Ishikawa (cell line): ENCODE measurements around the gene MAP4K5.

Source experiments
- CEBPB ChIP-seq: IDR thresholded peaks from 2 replicates; pipeline ENCODE4 v1.6.1; 2012
- CREB1 ChIP-seq: IDR thresholded peaks from 2 replicates; pipeline ENCODE4 v1.6.1; 2012; ENCODE audit warnings: low read depth
- EGR1 ChIP-seq: IDR thresholded peaks from 2 replicates; pipeline ENCODE4 v1.6.1; 2012
- EP300 ChIP-seq: IDR thresholded peaks from 2 replicates; pipeline ENCODE4 v1.6.1; 2012; ENCODE audit warnings: borderline replicate concordance
- FOXM1 ChIP-seq: IDR thresholded peaks from 2 replicates; pipeline ENCODE4 v1.6.1; 2012; ENCODE audit warnings: low read depth, borderline replicate concordance
- NFIC ChIP-seq: IDR thresholded peaks from 2 replicates; pipeline ENCODE4 v1.6.1; 2012
- RAD21 ChIP-seq: IDR thresholded peaks from 2 replicates; pipeline ENCODE4 v1.6.1; 2012; ENCODE audit warnings: low read depth
- TAF1 ChIP-seq: IDR thresholded peaks from 2 replicates; pipeline ENCODE4 v1.6.1; 2012; ENCODE audit warnings: low read depth, mild to moderate bottlenecking
- TCF12 ChIP-seq: IDR thresholded peaks from 2 replicates; pipeline ENCODE4 v1.6.1; 2012; ENCODE audit warnings: low read depth
- TEAD4 ChIP-seq: IDR thresholded peaks from 2 replicates; pipeline ENCODE4 v1.6.1; 2012
- YY1 ChIP-seq: IDR thresholded peaks from 2 replicates; pipeline ENCODE4 v1.6.1; 2012; ENCODE audit warnings: low read depth
- ZBTB7A ChIP-seq: IDR thresholded peaks from 2 replicates; pipeline ENCODE4 v1.6.1; 2012; ENCODE audit warnings: low read depth
- TF ChIP-seq, protein P1 (sequence below): IDR thresholded peaks from 2 replicates; pipeline ENCODE4 v1.6.1; 2012
- TF ChIP-seq, protein P2 (sequence below): IDR thresholded peaks from 2 replicates; pipeline ENCODE4 v1.6.1; 2012
- TF ChIP-seq, protein P3 (sequence below): IDR thresholded peaks from 2 replicates; pipeline ENCODE4 v1.6.1; 2012; ENCODE audit warnings: low read depth, mild to moderate bottlenecking

The MAP4K5 gene

DNA sequence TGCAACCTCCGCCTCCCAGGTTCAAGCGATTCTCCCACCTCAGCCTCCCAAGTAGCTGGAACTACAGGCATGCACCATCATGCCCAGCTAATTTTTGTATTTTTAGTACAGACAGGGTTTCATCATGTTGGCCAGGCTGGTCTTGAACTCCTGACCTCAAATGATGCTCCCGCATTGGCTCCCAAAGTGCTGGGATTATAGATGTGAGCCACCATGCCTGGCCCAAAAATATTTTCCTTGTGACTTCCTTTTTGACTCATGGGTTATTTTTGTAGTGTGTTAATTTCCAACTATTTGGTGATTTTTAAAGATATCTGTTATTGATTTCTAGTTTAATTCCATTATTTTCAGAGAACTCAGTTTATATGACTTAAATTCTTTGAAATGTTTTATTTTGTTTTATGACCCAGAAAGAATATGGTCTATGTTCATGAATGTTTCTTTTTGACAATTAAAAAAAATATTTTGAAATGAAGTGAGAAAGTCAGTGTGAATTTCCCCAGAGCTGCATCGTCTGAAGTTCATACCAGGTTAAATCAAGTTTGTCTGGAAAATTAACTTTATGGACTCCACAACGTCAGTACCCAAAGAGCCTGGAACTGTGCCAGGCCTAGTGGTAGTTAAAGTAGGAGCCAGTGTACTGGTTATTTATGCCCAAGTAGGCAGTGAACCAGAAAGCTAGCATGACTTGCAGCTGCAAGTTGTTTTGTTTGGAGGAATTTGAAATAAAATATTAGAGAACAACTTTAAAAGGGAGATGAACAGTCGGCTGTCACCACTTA lies 132.9 kb downstream of the MAP4K5 start:
- TF ChIP-seq NFIC (peak; percentile 67), EGR1 (no peak)

DNA sequence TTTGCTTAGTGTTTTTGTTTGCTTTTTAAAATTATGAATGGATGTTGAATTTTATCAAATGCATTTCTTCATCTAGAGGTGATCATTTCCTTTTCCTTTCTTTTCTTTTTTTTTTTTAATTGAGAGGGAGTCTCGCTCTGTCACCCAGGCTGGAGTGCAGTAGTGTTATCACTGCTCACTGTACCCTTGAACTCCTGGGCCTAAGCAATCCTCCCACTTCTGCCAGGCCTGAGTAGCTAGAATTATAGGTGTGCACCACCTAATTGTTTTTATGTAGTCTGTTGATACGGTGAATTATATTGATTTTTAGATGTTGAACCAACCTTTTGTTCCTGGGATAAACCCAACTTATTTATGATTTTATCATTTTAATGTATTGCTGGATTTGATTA lies 134.2 kb downstream of the MAP4K5 start:
- TF ChIP-seq CREB1: no peak
- TF ChIP-seq CEBPB: no peak
- TF ChIP-seq FOXM1: no peak

DNA sequence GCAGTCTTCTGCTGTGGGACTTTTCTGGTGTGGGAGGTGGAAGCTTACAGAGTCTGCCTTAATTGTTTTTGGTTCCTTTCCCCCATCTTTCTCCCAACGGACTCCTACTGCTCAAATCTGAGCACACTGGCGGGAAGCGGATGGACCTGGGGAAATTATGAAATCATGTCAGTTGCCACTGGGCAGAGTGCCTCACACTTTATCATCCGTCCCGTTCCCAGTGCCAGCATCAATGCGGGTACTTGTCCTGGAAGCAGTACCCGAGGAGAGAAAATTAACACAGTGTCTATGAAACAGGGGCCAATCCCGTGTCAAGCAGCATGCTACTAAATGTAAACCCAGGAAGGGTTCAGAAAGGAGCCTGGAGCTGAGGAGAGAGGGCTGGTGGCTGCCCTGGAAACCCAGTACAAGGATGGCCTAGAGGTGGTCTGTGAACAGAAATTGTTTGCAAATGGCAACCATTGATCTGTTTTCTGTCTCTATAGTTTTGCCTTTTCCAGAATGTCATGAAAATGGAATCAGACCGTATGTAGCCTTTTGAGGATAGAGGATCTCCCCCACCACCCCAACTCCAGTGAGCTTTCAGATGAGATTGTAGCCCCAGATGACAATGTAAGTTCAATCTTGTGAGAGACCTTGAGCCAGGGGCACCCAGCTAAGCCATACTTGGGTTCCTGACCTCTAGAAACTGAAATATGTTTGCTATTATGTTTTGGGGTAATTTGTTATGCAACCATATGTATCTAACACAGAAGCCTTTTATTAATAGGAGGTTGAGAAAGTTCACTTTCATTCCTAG lies 134.8 kb downstream of the MAP4K5 start:
- no peak for TF ChIP-seq TCF12
- TF ChIP-seq CEBPB: 0 out of 2 replicates have a peak, but pooled peaks have one; percentile 4
- TF ChIP-seq TAF1: no peak
- no peak for TF ChIP-seq FOXM1
- TF ChIP-seq TEAD4: no peak

DNA sequence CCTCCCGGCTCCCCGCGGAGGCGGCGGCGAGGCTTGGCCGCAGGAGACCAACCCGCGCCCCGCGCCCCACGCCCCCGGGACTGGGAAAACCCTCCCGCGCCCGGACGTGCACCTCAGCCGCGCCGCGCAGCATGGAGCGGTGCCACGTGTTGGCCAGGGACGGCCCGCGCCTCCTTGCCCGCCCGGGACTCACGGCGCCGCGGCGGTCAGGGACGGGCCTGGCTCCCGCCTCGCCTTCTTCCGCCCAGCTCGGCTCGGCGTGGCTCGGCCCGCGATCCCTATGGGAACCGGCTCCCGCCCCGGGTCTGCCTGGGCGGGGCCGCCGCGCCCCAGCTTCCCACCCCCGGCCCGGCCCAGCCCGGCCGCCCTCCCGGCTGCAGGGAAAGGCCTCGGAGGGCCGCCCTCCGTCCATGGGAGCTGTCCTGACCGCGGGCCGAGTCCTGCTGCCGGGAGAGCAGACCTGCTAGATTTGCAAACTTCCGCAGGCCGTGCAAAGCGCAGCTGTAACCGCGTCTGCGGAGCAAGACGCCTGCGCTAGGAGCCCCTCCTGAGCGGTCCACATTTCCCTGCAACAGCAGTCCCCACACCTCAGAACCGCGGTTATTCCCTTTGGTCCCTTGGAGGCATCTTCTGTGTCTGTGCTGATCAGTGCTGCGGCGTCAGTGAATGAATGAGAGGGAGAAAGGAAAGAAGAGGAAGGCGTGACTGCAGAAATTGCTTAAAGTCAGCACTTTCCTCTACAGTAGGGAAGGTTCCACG lies 135.6 kb downstream of the MAP4K5 start, which contains the start of gene CDKL1:
CDKL1 (minus strand) TSS at position 251 of the 759 bp plus-strand sequence. CDS start 1,013 bp downstream, outside the sequence.
- TF ChIP-seq EP300: no peak
- TF ChIP-seq, protein P1, sequence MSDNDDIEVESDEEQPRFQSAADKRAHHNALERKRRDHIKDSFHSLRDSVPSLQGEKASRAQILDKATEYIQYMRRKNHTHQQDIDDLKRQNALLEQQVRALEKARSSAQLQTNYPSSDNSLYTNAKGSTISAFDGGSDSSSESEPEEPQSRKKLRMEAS: peak; percentile 93; the same call in 1 of the 2 replicates
- TF ChIP-seq, protein P2, sequence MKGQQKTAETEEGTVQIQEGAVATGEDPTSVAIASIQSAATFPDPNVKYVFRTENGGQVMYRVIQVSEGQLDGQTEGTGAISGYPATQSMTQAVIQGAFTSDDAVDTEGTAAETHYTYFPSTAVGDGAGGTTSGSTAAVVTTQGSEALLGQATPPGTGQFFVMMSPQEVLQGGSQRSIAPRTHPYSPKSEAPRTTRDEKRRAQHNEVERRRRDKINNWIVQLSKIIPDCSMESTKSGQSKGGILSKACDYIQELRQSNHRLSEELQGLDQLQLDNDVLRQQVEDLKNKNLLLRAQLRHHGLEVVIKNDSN: peak; percentile 78

DNA sequence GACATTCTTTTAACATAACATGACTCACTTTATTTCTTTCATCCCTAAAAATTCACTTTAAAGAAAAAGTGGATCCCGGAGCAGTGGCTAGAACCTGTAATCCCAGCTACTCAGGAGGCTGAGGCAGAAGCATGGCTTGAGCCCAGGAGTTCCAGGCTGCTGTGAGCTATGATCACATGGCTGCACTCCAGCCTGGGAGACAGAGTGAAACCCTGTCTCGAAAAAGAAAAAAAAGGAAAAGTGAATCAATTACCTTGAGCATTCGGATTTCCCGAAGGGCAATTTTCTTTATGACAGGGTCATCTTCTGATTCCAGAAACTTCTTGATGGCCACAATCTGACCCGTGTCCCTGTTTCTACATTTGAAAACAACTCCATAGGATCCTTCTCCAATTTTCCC lies 136.9 kb downstream of the MAP4K5 start:
- TF ChIP-seq, protein P2: no peak
- TF ChIP-seq, protein P3, sequence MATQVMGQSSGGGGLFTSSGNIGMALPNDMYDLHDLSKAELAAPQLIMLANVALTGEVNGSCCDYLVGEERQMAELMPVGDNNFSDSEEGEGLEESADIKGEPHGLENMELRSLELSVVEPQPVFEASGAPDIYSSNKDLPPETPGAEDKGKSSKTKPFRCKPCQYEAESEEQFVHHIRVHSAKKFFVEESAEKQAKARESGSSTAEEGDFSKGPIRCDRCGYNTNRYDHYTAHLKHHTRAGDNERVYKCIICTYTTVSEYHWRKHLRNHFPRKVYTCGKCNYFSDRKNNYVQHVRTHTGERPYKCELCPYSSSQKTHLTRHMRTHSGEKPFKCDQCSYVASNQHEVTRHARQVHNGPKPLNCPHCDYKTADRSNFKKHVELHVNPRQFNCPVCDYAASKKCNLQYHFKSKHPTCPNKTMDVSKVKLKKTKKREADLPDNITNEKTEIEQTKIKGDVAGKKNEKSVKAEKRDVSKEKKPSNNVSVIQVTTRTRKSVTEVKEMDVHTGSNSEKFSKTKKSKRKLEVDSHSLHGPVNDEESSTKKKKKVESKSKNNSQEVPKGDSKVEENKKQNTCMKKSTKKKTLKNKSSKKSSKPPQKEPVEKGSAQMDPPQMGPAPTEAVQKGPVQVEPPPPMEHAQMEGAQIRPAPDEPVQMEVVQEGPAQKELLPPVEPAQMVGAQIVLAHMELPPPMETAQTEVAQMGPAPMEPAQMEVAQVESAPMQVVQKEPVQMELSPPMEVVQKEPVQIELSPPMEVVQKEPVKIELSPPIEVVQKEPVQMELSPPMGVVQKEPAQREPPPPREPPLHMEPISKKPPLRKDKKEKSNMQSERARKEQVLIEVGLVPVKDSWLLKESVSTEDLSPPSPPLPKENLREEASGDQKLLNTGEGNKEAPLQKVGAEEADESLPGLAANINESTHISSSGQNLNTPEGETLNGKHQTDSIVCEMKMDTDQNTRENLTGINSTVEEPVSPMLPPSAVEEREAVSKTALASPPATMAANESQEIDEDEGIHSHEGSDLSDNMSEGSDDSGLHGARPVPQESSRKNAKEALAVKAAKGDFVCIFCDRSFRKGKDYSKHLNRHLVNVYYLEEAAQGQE: no peak
- TF ChIP-seq FOXM1 (no peak), CEBPB (no peak), RAD21 (no peak), TEAD4 (no peak), ZBTB7A (no peak), EGR1 (no peak), TAF1 (no peak), NFIC (no peak), CREB1 (no peak), YY1 (no peak), TCF12 (no peak), EP300 (no peak)
- TF ChIP-seq, protein P1: no peak

DNA sequence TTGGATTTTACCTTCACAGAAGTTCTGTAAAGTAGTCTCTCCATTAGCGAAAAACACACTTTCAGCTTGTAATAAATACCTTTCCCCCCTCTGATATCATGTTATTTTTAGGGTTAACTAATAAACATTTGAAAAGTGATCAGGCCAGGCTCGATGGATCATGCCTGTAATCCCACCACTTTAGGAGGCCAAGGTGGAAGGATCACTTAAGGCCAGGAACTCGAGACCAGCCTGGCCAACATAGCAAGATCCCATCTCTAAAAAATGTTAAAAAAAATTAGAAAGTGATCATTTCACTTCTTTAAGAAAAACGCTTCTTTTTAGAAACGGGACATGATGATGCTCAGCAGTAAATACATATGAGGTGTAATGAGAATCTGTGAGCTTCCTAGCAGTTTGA lies 137.7 kb downstream of the MAP4K5 start:
- TF ChIP-seq RAD21 (no peak), TAF1 (no peak), EP300 (no peak), ZBTB7A (no peak), CREB1 (no peak), YY1 (no peak), FOXM1 (no peak), EGR1 (no peak), NFIC (no peak)
- TF ChIP-seq, protein P3: no peak
